CD4-positive, CD25-positive, alpha-beta regulatory T cell (primary cell): ENCODE results near the gene METTL9. TPM values are rescaled to one million over a fixed set of nuclear protein-coding genes. Genes with fewer than 3 reads are reported as not detected.
A peak's percentile ranks its signal among the peaks of the same experiment; 100 is the strongest.

Experiments
- ATAC-seq, 2 donors: fragments of 150-1000 bp; cut with Tn5 transposase; one replicate each; pipeline ENCODE4 v1.10.0; 2021; ENCODE audit warnings: low read depth in 2 of 2, moderate number of reproducible peaks in 2 of 2, moderate library complexity in 1 of 2
- DNase-seq, 3 donors: peaks; one replicate each; pipeline versions ENCODE4 v3.0.0 to v3.0.0-alpha.2; 2012 to 2022; ENCODE audit warnings: mixed read lengths in 1 of 3
- H3K27ac ChIP-seq: one replicate; pipeline ENCODE4 v1.7.0; 2013; ENCODE audit warnings: mild to moderate bottlenecking, low read length; ENCODE audit not compliant: insufficient read depth, poor library complexity, severe bottlenecking
- H3K27me3 ChIP-seq: one replicate; pipeline ENCODE4 v1.7.0; 2013; ENCODE audit warnings: low read length; ENCODE audit not compliant: control insufficient read depth, insufficient read depth
- H3K36me3 ChIP-seq: one replicate; pipeline ENCODE4 v1.7.0; 2013; ENCODE audit warnings: mild to moderate bottlenecking, low read length, moderate library complexity; ENCODE audit not compliant: control insufficient read depth, insufficient read depth
- H3K4me1 ChIP-seq: 2 replicates; pipeline ENCODE4 v1.7.0; 2013; ENCODE audit warnings: mild to moderate bottlenecking, low read length; ENCODE audit not compliant: insufficient read depth, control insufficient read depth, poor library complexity, severe bottlenecking
- H3K4me3 ChIP-seq: one replicate; pipeline ENCODE4 v1.7.0; 2013; ENCODE audit warnings: low read depth, mild to moderate bottlenecking, low read length, moderate library complexity
- H3K9me3 ChIP-seq, 2 experiments: 1 replicate in 1 of 2; 2 replicates in 1 of 2; pipeline ENCODE4 v1.7.0; 2013; ENCODE audit warnings: low read length in 2 of 2, mild to moderate bottlenecking in 1 of 2, moderate library complexity in 1 of 2; ENCODE audit not compliant: control insufficient read depth in 2 of 2
- H3K27ac Mint-ChIP-seq, 3 donors: one replicate each; pipeline ENCODE4 v1.8.0; 2020 to 2022; ENCODE audit warnings: mild to moderate bottlenecking in 3 of 3, mixed read lengths in 3 of 3, moderate library complexity in 2 of 3
- H3K27me3 Mint-ChIP-seq: one replicate; pipeline ENCODE4 v1.8.0; 2022; ENCODE audit warnings: mild to moderate bottlenecking, mixed read lengths
- H3K36me3 Mint-ChIP-seq: one replicate; pipeline ENCODE4 v1.8.0; 2020; ENCODE audit warnings: mixed read lengths
- H3K4me1 Mint-ChIP-seq, 4 donors: one replicate each; pipeline ENCODE4 v1.8.0; 2020 to 2022; ENCODE audit warnings: mixed read lengths in 4 of 4, mild to moderate bottlenecking in 1 of 4
- H3K4me3 Mint-ChIP-seq, 4 donors: one replicate each; pipeline ENCODE4 v1.8.0; 2020 to 2022; ENCODE audit warnings: mild to moderate bottlenecking in 4 of 4, mixed read lengths in 4 of 4, moderate library complexity in 3 of 4
- H3K9me3 Mint-ChIP-seq, 7 donors: one replicate each; pipeline ENCODE4 v1.8.0; 2020 to 2022; ENCODE audit warnings: mixed read lengths in 7 of 7, mild to moderate bottlenecking in 3 of 7, moderate library complexity in 2 of 7
- polyA plus RNA-seq, 4 donors: library from polyadenylated mRNA; unstranded; fragments of 300-500 nt; fragmentation: Illumina TruSeq; gene quantifications; one replicate each; pipeline ENCODE4 v1.2.3, GENCODE V29; 2021
- total RNA-seq: library from RNA; stranded (reverse); gene quantifications from one replicate; pipeline ENCODE4 v1.2.3, GENCODE V29; 2022

Gene METTL9
- total and polyA plus RNA-seq, 5 donors from 2014 or later: 69.9 to 141 (median 116) TPM

DNA sequence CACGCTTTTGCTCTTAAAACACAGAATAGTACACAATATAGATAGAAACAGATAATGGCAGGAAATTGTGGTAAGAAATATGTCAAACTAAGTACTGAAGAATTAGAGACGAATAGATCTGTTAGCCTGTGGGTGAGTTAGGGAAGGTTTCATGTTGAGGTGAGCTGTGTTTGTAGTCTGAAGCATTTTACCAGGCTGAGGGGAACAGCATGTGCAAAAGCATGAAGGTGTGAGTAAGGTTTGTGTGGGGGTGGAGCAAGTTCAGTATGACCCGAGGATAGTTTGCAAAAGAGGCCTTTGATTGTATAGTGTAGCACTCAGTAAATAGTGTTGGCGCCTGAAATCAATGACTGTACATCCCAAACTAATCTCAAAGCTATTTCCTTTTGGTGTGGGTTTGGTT is 39.2 kb downstream of the METTL9 start:
- Mint-ChIP-seq H3K27ac (peak overlapping the region; percentile 42 to 93 (median 44)), H3K4me1 (peaks cover 11 to 39% (median 26%) of the 10 kb centered on the region in 4 donors), H3K4me3 (peak overlapping the region; percentile 5 to 68 (median 33)), H3K9me3 (no peaks in the 10 kb centered on the region), H3K27me3 (no peaks in the 10 kb centered on the region), H3K36me3 (peaks cover 9% of the 10 kb centered on the region)
- peaks cover 5% of the 10 kb centered on the region for H3K36me3 ChIP-seq
- peak; percentile 70 to 75 for ATAC-seq
- peaks cover 33% of the 10 kb centered on the region for H3K4me1 ChIP-seq
- H3K27ac ChIP-seq: peak overlapping the region; percentile 62
- H3K27me3 ChIP-seq: no peaks in the 10 kb centered on the region
- H3K9me3 ChIP-seq: no peaks in the 10 kb centered on the region
- peak in 2 of 3 donors; percentile 41 to 75 for DNase-seq
- peak overlapping the region; percentile 46 for H3K4me3 ChIP-seq

DNA sequence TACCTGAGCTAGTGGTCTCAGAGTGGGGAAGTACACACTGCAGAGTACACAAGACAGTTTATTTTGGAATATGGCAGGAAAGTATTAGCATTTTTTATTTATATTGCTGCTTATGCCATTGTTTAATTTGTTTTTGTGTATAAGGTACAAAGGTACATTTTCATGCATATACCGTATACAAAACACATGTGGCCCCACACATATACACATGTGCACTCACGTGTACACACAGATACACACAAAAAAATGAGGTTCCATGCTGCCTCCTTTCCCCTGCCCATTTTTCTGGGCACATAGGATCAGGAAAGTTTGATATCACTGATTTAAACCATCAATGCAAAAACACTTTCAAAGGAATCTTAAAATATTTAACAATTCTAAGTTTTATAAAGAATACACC is 40.1 kb downstream of the METTL9 start:
- Mint-ChIP-seq H3K27me3 (no peaks in the 10 kb centered on the region), H3K27ac (peak overlapping the region in 1 of 3 donors; percentile 55), H3K9me3 (no peaks in the 10 kb centered on the region), H3K36me3 (peaks cover 9% of the 10 kb centered on the region), H3K4me3 (no peak overlapping the region), H3K4me1 (peaks cover 12 to 48% (median 27%) of the 10 kb centered on the region in 4 donors)
- no peaks in the 10 kb centered on the region for H3K27me3 ChIP-seq
- peak overlapping the region; percentile 62 for H3K27ac ChIP-seq
- H3K36me3 ChIP-seq: no peaks in the 10 kb centered on the region
- DNase-seq (no peak), ATAC-seq (no peak)
- no peaks in the 10 kb centered on the region for H3K9me3 ChIP-seq
- peaks cover 33% of the 10 kb centered on the region for H3K4me1 ChIP-seq
- no peak overlapping the region for H3K4me3 ChIP-seq

DNA sequence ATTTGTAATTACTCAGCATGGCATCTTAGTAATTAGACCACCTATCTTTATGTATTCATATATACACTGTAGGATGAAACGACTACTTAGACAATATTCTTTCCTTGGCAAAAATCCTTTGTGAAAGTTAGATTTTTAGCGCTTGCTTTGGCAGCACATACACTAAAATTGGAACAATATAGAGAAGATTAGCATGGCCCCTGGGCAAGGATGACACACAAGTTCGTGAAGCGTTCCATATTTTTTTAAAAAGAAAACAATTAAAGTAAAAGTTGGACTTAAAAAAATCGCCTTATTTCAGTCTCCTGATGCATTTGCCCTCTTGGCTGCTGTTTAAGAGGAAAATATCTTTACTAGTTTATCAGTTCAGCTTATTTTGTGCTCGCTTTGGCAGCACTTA is 42.5 kb downstream of the METTL9 start:
- no peaks in the 10 kb centered on the region for H3K27me3 Mint-ChIP-seq
- H3K9me3 Mint-ChIP-seq: no peaks in the 10 kb centered on the region
- Histone ChIP-seq H3K4me3 (no peak overlapping the region), H3K9me3 (no peaks in the 10 kb centered on the region), H3K27ac (no peak overlapping the region), H3K4me1 (peaks cover 48% of the 10 kb centered on the region), H3K27me3 (no peaks in the 10 kb centered on the region), H3K36me3 (no peaks in the 10 kb centered on the region)
- no peaks in the 10 kb centered on the region for H3K36me3 Mint-ChIP-seq
- no peak overlapping the region for H3K27ac Mint-ChIP-seq
- DNase-seq: no peak
- no peak for ATAC-seq
- H3K4me1 Mint-ChIP-seq: peaks cover 22 to 66% (median 42%) of the 10 kb centered on the region in 4 donors
- no peak overlapping the region for H3K4me3 Mint-ChIP-seq

DNA sequence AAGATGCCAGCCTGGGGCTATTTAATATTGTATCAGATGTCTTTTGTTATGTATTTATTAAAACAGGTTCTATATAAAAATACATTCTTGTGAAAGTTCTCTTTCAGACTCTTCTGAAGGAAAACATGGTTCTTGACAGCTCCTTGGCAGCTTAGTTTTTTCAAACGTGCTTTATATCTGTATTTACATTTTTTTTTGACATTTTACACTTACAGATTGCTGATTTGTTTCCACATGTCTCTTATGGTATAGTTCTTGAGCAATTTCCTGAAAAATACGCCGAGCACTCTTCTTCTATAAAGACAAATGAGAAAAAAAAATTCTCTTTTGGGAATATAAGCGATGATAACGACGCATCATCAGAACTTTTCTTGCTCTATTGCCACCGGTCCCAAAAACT is 43.5 kb downstream of the METTL9 start:
- Mint-ChIP-seq H3K4me3 (no peak overlapping the region), H3K4me1 (peaks cover 22 to 66% (median 46%) of the 10 kb centered on the region in 4 donors), H3K36me3 (no peaks in the 10 kb centered on the region), H3K9me3 (no peaks in the 10 kb centered on the region), H3K27me3 (no peaks in the 10 kb centered on the region), H3K27ac (peak overlapping the region in 1 of 3 donors; percentile 22)
- DNase-seq (no peak), ATAC-seq (no peak)
- Histone ChIP-seq H3K27ac (no peak overlapping the region), H3K36me3 (no peaks in the 10 kb centered on the region), H3K4me3 (no peak overlapping the region), H3K27me3 (no peaks in the 10 kb centered on the region), H3K4me1 (peaks cover 52% of the 10 kb centered on the region), H3K9me3 (no peaks in the 10 kb centered on the region)

DNA sequence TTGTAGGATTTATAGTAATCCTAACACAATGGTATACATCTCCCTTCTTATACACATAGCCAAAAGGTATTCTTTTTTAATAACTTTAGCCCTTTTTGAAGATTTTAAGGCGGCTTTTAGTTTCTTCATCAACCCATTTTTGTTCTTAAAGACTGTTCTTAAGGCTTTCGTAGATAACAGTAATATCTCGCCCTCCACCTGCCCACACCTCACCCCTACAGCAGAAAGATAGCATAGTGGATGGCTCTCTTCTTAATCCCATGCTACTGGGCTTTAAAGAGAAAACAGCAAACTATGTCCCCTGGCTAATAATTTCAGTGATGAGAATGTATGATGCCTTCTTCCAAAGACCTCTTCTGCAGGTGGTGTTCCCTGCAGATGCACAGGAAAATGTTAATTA is 44.4 kb downstream of the METTL9 start:
- Histone ChIP-seq H3K27me3 (no peaks in the 10 kb centered on the region), H3K4me3 (no peak overlapping the region), H3K9me3 (no peaks in the 10 kb centered on the region), H3K27ac (no peak overlapping the region), H3K4me1 (peaks cover 52% of the 10 kb centered on the region), H3K36me3 (no peaks in the 10 kb centered on the region)
- no peak for DNase-seq
- Mint-ChIP-seq H3K4me3 (peak overlapping the region in 2 of 4 donors; percentile 76 to 89), H3K36me3 (no peaks in the 10 kb centered on the region), H3K27ac (peak overlapping the region; percentile 1 to 38 (median 26)), H3K4me1 (peaks cover 16 to 66% (median 45%) of the 10 kb centered on the region in 4 donors), H3K9me3 (no peaks in the 10 kb centered on the region), H3K27me3 (no peaks in the 10 kb centered on the region)
- no peak for ATAC-seq

DNA sequence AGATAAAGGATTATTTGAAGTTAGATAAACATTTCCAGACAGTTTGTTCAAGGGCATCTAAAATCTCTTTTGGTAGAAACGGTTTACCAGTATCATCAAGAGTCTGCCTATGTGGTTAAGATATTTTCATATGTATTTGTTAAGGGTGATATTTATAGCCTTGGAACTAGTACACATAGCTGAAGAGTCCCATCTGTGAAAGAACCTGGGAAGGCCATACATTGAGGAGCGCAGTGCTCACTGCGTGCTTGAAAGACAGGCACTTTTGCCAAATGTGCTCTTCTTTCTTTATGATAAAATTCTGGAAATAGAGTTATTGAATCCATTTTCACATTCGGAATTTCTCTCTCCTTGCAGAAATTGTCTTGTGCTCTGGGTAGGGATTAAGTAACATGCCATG is 45.3 kb downstream of the METTL9 start:
- Mint-ChIP-seq H3K4me1 (peaks cover 16 to 63% (median 39%) of the 10 kb centered on the region in 4 donors), H3K36me3 (no peaks in the 10 kb centered on the region), H3K9me3 (no peaks in the 10 kb centered on the region), H3K27ac (peak overlapping the region; percentile 77 to 94 (median 93)), H3K27me3 (no peaks in the 10 kb centered on the region), H3K4me3 (peak overlapping the region; percentile 76 to 90 (median 84))
- Histone ChIP-seq H3K4me3 (peak overlapping the region; percentile 93), H3K36me3 (no peaks in the 10 kb centered on the region), H3K4me1 (peaks cover 43% of the 10 kb centered on the region), H3K27me3 (no peaks in the 10 kb centered on the region), H3K27ac (peak overlapping the region; percentile 81), H3K9me3 (no peaks in the 10 kb centered on the region)
- no peak for ATAC-seq
- no peak for DNase-seq

DNA sequence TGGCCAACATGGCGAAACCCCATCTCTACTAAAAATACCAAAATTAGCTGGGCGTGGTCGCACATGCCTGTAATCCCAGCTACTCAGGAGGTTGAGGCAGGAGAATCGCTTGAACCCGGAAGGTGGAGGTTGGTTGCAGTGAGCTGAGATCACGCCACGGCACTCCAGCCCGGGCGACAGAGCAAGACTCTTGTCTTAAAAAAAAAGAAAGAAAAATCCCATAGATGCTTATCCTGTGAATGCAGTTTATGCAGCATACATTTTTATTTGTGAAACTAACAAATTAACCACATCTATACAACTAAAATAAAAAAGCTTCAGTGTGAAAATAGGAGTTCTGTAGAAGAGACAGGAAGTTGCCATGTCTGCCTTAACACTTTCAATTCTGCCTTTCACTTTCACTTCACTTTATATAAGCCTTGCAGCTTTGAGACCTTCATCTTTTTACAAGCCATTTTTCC is 45.9 kb downstream of the METTL9 start:
- Histone ChIP-seq H3K4me1 (peaks cover 36% of the 10 kb centered on the region), H3K4me3 (peak overlapping the region; percentile 93)
- peaks cover 16 to 65% (median 39%) of the 10 kb centered on the region in 4 donors for H3K4me1 Mint-ChIP-seq

DNA sequence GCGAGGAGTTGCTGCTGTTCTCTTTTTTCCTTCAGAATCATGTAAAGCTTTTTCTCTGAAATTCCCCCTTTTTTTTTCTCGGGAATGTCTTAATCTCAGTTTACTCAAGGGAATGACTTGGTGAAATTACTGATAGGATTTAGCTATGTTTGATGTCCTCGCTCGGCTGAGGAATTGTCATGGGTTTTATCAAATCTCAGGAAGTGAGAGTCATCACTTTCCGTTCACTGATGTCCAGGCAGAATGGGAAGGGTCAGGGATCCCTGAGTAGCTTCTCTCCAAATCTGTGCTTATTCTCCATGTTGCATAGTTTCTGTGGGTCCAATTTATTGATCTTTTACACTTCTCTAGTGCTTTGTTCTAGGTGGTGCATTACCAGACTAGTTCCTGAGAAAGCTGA is 46.7 kb downstream of the METTL9 start:
- H3K27me3 ChIP-seq: no peaks in the 10 kb centered on the region
- peak overlapping the region; percentile 93 for H3K4me3 ChIP-seq
- Mint-ChIP-seq H3K27ac (peak overlapping the region; percentile 77 to 94 (median 93)), H3K4me1 (peaks cover 11 to 59% (median 34%) of the 10 kb centered on the region in 4 donors), H3K9me3 (no peaks in the 10 kb centered on the region), H3K36me3 (no peaks in the 10 kb centered on the region), H3K4me3 (peak overlapping the region; percentile 78 to 90 (median 84)), H3K27me3 (no peaks in the 10 kb centered on the region)
- no peak for DNase-seq
- H3K36me3 ChIP-seq: no peaks in the 10 kb centered on the region
- H3K27ac ChIP-seq: peak overlapping the region; percentile 81
- H3K4me1 ChIP-seq: peaks cover 33% of the 10 kb centered on the region
- no peaks in the 10 kb centered on the region for H3K9me3 ChIP-seq
- no peak for ATAC-seq

More for the DNA sequence above, 45.9 kb downstream of the METTL9 start:
- Mint-ChIP-seq H3K36me3 (no peaks in the 10 kb centered on the region), H3K9me3 (no peaks in the 10 kb centered on the region), H3K4me3 (peak overlapping the region; percentile 76 to 90 (median 84)), H3K27me3 (no peaks in the 10 kb centered on the region), H3K27ac (peak overlapping the region; percentile 77 to 94 (median 93))
- Histone ChIP-seq H3K27ac (peak overlapping the region; percentile 81), H3K9me3 (no peaks in the 10 kb centered on the region), H3K27me3 (no peaks in the 10 kb centered on the region), H3K36me3 (no peaks in the 10 kb centered on the region)
- DNase-seq (peak in 2 of 3 donors; percentile 75 to 86), ATAC-seq (peak; percentile 39)
